HG03159 (cell line): Measurements from ENCODE around the gene ANO1.

Experiments
- ATAC-seq: cut with Tn5 transposase; IDR thresholded peaks from one replicate; pipeline ENCODE4 v1.9.1; 2021; ENCODE audit warnings: mild to moderate bottlenecking, moderate library complexity; ENCODE audit not compliant: unreplicated experiment

Gene ANO1

DNA sequence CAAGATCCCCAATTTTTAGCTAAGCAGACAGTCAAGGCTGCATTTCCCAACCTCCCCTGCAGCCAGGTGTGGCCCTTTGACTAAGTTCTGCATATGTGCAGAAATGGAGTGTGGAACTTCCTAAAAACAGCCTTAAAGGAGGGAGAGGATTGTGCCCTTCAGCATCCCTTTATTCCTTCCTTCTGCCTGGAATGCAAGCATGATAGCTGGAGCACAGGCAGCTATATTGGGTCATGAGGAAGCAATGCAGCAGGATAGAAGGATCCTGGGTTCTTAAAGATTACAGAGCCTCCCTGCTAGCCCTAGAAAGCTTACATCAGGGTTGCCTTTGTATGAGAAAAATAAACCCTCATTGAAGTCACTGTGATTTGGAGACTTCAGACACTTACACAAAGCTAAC is 154.9 kb downstream of the ANO1 start:
- no peak for ATAC-seq

DNA sequence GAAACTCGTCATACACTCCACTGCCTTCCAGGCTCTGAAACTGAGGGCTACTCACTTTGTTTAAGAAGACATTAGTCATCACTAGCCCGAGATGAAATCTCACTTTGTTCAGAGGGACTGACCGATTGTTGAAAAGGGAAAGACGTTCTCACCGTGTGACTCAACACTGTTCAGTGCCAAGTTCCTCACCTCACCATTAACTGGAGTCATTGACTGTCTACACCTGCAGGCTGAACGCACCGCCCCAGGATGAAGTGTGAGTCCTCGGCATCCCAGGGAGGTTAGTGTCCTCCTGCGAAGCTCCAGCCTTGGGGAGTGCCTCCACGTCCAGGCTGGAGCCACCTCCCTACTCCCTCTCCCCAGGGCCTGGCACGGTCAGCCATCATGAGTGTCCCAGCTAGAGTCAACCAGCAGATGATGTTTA is 155.4 kb downstream of the ANO1 start:
- no peak for ATAC-seq

DNA sequence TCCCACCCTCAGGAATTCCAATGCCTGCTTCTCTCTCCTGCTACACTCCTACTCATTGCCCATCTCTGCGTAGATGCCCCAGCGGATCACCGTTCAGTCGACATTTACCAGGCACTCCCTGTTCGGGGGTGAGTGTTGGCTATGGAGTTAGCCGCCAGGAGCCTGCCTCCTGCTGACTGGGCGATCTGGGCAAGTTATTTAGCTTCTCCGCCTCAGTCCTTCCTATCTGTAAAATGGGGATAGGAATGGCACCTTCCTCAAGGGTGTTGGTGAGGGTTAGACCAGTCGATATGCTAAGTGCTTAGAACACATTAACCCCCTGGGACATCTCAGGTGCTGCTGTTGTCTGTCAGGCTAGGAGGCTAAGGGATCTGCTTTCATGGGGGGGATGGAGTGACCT is 155.8 kb downstream of the ANO1 start:
- no peak for ATAC-seq
